Fibroblast of pulmonary artery (primary cell): ENCODE results near the gene ARL5A.
"Not testable (repeated sequence)": the region's sequence is repeated elsewhere in the genome, so short reads cannot be mapped to it uniquely, and the experiment has no call there.

ENCODE experiments used
- DNase-seq: peaks from one replicate; pipeline ENCODE4 v3.0.0-alpha.2; 2010; ENCODE audit warnings: low read depth
- H3K4me3 ChIP-seq: replicated peaks from 2 replicates; pipeline ENCODE4 v1.5.1; 2011; ENCODE audit warnings: low read depth, mild to moderate bottlenecking, control low read depth, low read length, moderate library complexity
- TF ChIP-seq, protein P1 (sequence below): IDR thresholded peaks from 2 replicates; pipeline ENCODE4 v1.5.1; 2011; ENCODE audit warnings: mild to moderate bottlenecking, control low read depth, low read length, inconsistent platforms; ENCODE audit errors: missing control alignments

The ARL5A gene

DNA sequence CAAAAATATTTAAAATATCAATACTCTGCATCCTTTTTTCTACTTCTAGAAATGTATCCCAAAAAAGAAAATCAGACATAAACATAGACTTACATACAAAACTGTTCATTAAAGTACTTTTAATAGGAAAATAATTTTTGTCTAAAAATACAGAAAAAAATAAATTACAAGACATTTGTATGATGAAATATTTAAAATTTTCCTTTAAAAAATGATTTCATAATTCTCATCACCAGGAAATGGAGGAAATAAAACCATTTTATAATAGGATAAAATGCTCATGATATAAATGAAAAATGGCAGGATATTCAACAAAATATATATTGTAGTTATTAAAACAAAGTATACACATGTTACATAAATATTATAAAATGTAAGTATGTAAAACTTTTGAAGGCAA, 24.4 kb downstream of the ARL5A start:
- DNase-seq = no peak
- TF ChIP-seq, protein P1, sequence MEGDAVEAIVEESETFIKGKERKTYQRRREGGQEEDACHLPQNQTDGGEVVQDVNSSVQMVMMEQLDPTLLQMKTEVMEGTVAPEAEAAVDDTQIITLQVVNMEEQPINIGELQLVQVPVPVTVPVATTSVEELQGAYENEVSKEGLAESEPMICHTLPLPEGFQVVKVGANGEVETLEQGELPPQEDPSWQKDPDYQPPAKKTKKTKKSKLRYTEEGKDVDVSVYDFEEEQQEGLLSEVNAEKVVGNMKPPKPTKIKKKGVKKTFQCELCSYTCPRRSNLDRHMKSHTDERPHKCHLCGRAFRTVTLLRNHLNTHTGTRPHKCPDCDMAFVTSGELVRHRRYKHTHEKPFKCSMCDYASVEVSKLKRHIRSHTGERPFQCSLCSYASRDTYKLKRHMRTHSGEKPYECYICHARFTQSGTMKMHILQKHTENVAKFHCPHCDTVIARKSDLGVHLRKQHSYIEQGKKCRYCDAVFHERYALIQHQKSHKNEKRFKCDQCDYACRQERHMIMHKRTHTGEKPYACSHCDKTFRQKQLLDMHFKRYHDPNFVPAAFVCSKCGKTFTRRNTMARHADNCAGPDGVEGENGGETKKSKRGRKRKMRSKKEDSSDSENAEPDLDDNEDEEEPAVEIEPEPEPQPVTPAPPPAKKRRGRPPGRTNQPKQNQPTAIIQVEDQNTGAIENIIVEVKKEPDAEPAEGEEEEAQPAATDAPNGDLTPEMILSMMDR = no peak
- no peak overlapping the region for H3K4me3 ChIP-seq

DNA sequence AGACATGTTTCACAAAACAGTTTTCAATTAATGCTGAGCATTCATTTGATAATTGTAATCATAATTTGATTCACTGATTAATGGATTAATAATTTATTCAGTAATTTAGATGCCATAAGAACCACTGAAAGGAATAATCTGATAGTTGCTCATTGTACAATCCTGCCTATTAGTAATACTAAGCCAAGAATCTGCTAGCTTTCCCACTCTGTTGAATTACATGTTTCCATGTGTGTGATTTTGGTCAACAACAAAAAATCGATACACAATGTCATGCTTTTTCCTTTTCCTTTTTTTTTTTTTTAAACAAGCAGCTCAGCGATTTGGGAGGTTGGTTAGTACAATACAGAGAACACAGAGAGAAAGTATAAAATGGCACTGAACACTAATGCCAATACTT, 25.9 kb downstream of the ARL5A start:
- no peak for DNase-seq
- TF ChIP-seq, protein P1 = no peak
- H3K4me3 ChIP-seq = no peak overlapping the region

DNA sequence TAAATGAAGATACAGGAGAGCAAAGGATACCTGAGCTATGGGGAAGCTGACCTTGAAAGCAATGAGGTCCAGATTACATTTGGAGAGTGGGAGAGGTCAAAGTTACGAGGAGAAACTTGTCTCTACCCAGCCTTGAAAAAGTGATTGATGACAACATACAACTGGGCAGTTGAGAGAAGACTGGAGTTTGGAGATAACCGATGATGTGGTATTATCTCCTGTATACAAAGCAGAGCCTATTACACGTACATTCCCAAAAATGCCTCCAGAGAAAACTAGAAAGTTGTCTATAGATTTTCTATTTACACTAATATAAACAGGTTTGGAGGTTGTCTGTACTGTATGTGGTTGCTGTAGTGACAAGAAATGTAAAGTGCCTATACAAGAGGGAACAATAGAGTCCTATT, 28.3 kb downstream of the ARL5A start:
- DNase-seq = no peak
- no peak overlapping the region for H3K4me3 ChIP-seq
- TF ChIP-seq, protein P1 = no peak

DNA sequence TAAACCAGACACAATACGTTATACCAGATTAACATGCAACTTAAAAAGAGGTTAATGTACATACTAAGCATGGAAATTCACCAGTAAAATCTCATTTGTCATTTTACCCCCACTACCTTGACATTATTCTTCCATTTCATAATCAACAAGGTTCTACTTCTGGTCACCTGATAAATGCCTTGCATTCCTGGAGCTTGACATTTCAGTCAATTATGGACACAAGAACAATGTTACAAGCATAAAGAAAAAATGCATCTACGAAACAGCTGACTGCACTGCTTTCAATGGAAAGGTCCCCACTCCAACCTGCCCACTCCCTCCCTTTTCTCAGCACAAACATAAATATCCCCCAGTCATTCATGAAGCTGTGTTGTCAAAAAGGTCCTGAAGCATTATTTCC, 31.4 kb downstream of the ARL5A start:
- TF ChIP-seq, protein P1 = no peak
- DNase-seq = no peak
- H3K4me3 ChIP-seq = no peak overlapping the region

DNA sequence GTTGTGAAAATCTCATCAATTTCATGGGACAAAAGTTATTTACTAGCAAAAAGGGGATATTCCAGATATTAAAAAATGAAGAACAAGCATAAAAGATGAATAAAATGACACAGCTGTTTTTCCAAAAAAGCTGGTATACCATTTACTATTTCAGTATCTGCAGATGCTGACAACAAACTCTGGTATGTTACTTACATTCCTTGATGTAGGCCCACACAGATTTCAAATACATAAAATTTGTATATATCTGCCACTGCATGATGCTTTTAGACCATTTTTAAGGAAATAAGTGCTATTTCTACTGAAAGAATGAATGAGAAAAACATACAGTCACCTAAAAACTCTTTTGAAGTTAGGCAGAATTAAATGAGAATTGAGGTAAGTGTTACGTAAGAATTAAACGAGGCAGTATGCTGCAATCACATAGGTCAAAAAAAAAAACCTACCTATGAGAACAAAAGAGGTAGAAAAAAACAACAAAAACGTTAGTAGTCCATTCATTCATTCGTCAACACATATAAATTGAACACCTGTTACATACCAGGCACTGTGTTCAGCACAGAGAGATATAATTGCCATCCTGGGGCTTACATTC, 32.5 kb downstream of the ARL5A start:
- H3K4me3 ChIP-seq = no peak overlapping the region
- DNase-seq = no peak
- TF ChIP-seq, protein P1 = no peak

DNA sequence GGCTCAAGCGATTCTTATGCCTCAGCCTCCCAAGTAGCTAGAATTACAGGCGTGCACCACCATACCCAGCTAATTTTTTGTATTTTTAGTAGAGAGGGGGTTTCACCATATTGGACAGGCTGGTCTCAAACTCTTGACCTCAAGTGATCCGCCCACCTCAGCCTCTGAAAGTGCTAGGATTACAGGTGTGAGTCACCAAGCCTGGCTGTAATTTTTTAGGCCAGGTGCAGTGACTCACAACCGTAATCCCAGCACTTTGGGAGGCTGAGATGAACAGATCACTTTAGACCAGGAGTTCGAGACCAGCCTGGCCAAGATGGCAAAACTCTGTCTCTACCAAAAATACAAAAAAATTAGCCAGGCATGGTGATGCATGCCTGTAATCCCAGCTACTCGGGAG, 33.8 kb downstream of the ARL5A start:
- H3K4me3 ChIP-seq, DNase-seq: not testable (repeated sequence)

DNA sequence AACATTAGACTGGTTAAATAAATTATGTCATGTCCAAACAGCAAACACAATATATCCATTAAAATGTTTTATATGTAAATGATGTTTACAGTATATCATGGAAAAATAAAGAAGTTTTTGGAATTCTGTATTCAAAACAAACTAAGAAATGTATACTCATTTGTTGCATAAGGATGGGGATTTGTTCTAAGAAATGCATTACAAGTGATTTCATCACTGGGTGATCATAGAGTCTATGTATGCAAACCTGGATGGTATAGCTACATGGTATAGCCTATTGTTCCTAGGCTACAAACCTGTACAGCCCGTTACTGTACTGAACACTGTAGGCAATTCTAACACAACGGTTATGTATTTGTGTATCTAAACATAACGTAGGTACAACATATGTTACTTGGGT, 35.1 kb downstream of the ARL5A start:
- no peak for DNase-seq
- H3K4me3 ChIP-seq = no peak overlapping the region
- TF ChIP-seq, protein P1 = no peak
